Hepatocyte (in vitro differentiated cells): ENCODE measurements around the gene FEM1A. TPM values are rescaled to one million over a fixed set of nuclear protein-coding genes. Genes with fewer than 3 reads are reported as not detected.

Experiments used
- DNase-seq: peaks from one replicate; pipeline ENCODE4 v3.0.0-alpha.2; 2016; ENCODE audit warnings: low spot score
- H2AFZ ChIP-seq: fragments of 200-600 bp; sonication (generic); 2 replicates; pipeline ENCODE4 v1.6.0; 2016; ENCODE audit warnings: antibody characterized with exemption, mild to moderate bottlenecking
- H3K27ac ChIP-seq: fragments of 200-600 bp; sonication (generic); 2 replicates; pipeline ENCODE4 v1.5.1; 2016; ENCODE audit warnings: mild to moderate bottlenecking
- H3K27me3 ChIP-seq: fragments of 200-600 bp; sonication (generic); 2 replicates; pipeline ENCODE4 v1.6.1; 2016
- H3K36me3 ChIP-seq: fragments of 200-600 bp; sonication (generic); replicated peaks from 2 replicates; pipeline ENCODE4 v1.5.1; 2016; ENCODE audit warnings: low read depth; ENCODE audit not compliant: insufficient read depth
- H3K4me1 ChIP-seq: fragments of 200-600 bp; sonication (generic); 2 replicates; pipeline ENCODE4 v1.5.1; 2016; ENCODE audit warnings: mild to moderate bottlenecking, moderate library complexity; ENCODE audit not compliant: insufficient read depth
- H3K4me2 ChIP-seq: fragments of 200-600 bp; sonication (generic); 2 replicates; pipeline ENCODE4 v1.6.0; 2016
- H3K4me3 ChIP-seq: fragments of 200-600 bp; sonication (generic); 2 replicates; pipeline ENCODE4 v1.5.1; 2016; ENCODE audit warnings: mild to moderate bottlenecking
- H3K79me2 ChIP-seq: fragments of 200-600 bp; sonication (generic); 2 replicates; pipeline ENCODE4 v1.6.0; 2017; ENCODE audit warnings: mild to moderate bottlenecking
- H3K9me2 ChIP-seq: fragments of 200-600 bp; sonication (generic); replicated peaks from 2 replicates; pipeline ENCODE4 v1.6.0; 2017; ENCODE audit warnings: mild to moderate bottlenecking; ENCODE audit not compliant: insufficient read depth
- H3K9me3 ChIP-seq: fragments of 200-600 bp; sonication (generic); 2 replicates; pipeline ENCODE4 v1.5.1; 2016; ENCODE audit warnings: low read depth, mild to moderate bottlenecking
- H4K20me1 ChIP-seq: fragments of 200-600 bp; sonication (generic); 2 replicates; pipeline ENCODE4 v1.6.0; 2016; ENCODE audit warnings: mild to moderate bottlenecking; ENCODE audit not compliant: insufficient read depth, poor library complexity, severe bottlenecking
- CTCF ChIP-seq: fragments of 200-600 bp; sonication (generic); IDR thresholded peaks from 2 replicates; pipeline ENCODE4 v1.5.1; 2016; ENCODE audit warnings: antibody characterized with exemption, mild to moderate bottlenecking; ENCODE audit not compliant: poor library complexity
- EZH2 ChIP-seq: fragments of 200-600 bp; sonication (generic); IDR thresholded peaks from 2 replicates; pipeline ENCODE4 v1.6.1; 2016; ENCODE audit warnings: antibody characterized with exemption, mild to moderate bottlenecking, borderline replicate concordance
- EZH2phosphoT487 ChIP-seq: fragments of 200-600 bp; sonication (generic); IDR thresholded peaks from one replicate; pipeline ENCODE4 v1.6.1; 2018; ENCODE audit warnings: antibody characterized with exemption, mild to moderate bottlenecking, low read depth, moderate library complexity; ENCODE audit not compliant: unreplicated experiment, severe bottlenecking
- WGBS: methylation state at CpG from one replicate; pipeline ENCODE4 v1.1.6; 2016; ENCODE audit warnings: low lambda C conversion rate; ENCODE audit errors: missing lambda C conversion rate; 5-methylcytosine and 5-hydroxymethylcytosine counted together
- polyA plus RNA-seq: library from polyadenylated mRNA; unstranded; fragments of >200 nt; fragmentation: Nextera tagmentation; extraction: Ambion mirVana; gene quantifications from 2 replicates; pipeline ENCODE4 v1.2.1, GENCODE V29; 2016
- total RNA-seq: library from RNA; depleted of rRNA; stranded (reverse); fragments of >200 nt; gene quantifications from 2 replicates; pipeline ENCODE4 v1.2.3, GENCODE V29; 2014

Gene FEM1A
- total and polyA plus RNA-seq, 2 experiments from 2014 or later, result 1.3 to 9.2 TPM

- Histone ChIP-seq H3K79me2 (no peaks in the 10 kb centered on the region), H3K4me1 (no peaks in the 10 kb centered on the region), H3K9me3 (no peaks in the 10 kb centered on the region), H3K9me2 (no peaks in the 10 kb centered on the region), H3K27ac (no peak overlapping the region), H3K27me3 (no peaks in the 10 kb centered on the region), H3K4me2 (no peak overlapping the region), H4K20me1 (no peaks in the 10 kb centered on the region), H2AFZ (no peak overlapping the region), H3K36me3 (no peaks in the 10 kb centered on the region), H3K4me3 (no peak overlapping the region)
- 85% methylated on average over 9 of the region's 12 CpGs for WGBS
- DNase-seq, result peak; percentile 83
- TF ChIP-seq EZH2phosphoT487, result no peak
- no peak for TF ChIP-seq EZH2
- TF ChIP-seq CTCF, result peak; percentile 67
Observed at GRCh38 chr19:4811328-4812131, 20.0 kb downstream of the FEM1A start.

- Histone ChIP-seq H3K9me3 (no peaks in the 10 kb centered on the region), H3K4me2 (peak overlapping the region; percentile 76), H2AFZ (no peak overlapping the region), H4K20me1 (no peaks in the 10 kb centered on the region), H3K36me3 (no peaks in the 10 kb centered on the region), H3K9me2 (no peaks in the 10 kb centered on the region), H3K27ac (no peak overlapping the region), H3K4me1 (no peaks in the 10 kb centered on the region), H3K79me2 (no peaks in the 10 kb centered on the region), H3K4me3 (no peak overlapping the region), H3K27me3 (no peaks in the 10 kb centered on the region)
- TF ChIP-seq EZH2, result no peak
- no peak for TF ChIP-seq EZH2phosphoT487
- no peak for TF ChIP-seq CTCF
- 79% methylated on average over 7 of the region's 7 CpGs for WGBS
- no peak for DNase-seq
Observed at GRCh38 chr19:4814625-4815425, 23.3 kb downstream of the FEM1A start.

GRCh38 chr19:4815426-4816201 lies 24.1 kb downstream of the FEM1A start:
- Histone ChIP-seq H3K27ac (no peak overlapping the region), H3K9me2 (no peaks in the 10 kb centered on the region), H4K20me1 (no peaks in the 10 kb centered on the region), H3K27me3 (no peaks in the 10 kb centered on the region), H3K4me3 (no peak overlapping the region), H3K4me1 (no peaks in the 10 kb centered on the region), H2AFZ (peak overlapping the region; percentile 9), H3K9me3 (no peaks in the 10 kb centered on the region), H3K36me3 (no peaks in the 10 kb centered on the region), H3K79me2 (no peaks in the 10 kb centered on the region), H3K4me2 (peak overlapping the region; percentile 76)
- peak; percentile 93 for DNase-seq
- 37% methylated on average over 28 of the region's 28 CpGs for WGBS
- no peak for TF ChIP-seq EZH2phosphoT487
- no peak for TF ChIP-seq EZH2
- TF ChIP-seq CTCF, result no peak
